ENCODE data around the gene IVNS1ABP. TPM values are rescaled to one million over a fixed set of nuclear protein-coding genes. Genes with fewer than 3 reads are reported as not detected.

The IVNS1ABP gene
- polyA plus RNA-seq, 4 donors = 286 to 443 (median 299) TPM

- no peak for DNase-seq (ENCODE audit: low read depth in 4 of 4, low spot score in 2 of 4)
These were observed 19.1 kb downstream of the IVNS1ABP start for GRCh38 chr1:185297982-185298381.

- DNase-seq (ENCODE audit: low read depth in 4 of 4, low spot score in 2 of 4) = no peak
These were observed 22.0 kb downstream of the IVNS1ABP start for GRCh38 chr1:185295091-185295490.

GRCh38 chr1:185293967-185294542 lies 23.0 kb downstream of the IVNS1ABP start:
- no peak for DNase-seq (ENCODE audit: low read depth in 4 of 4, low spot score in 2 of 4)

- DNase-seq (ENCODE audit: low read depth in 4 of 4, low spot score in 2 of 4) = no peak
These were observed 24.8 kb downstream of the IVNS1ABP start for GRCh38 chr1:185292237-185292636.

GRCh38 chr1:185291652-185292051 lies 25.4 kb downstream of the IVNS1ABP start:
- DNase-seq (ENCODE audit: low read depth in 4 of 4, low spot score in 2 of 4) = no peak

- no peak for DNase-seq (ENCODE audit: low read depth in 4 of 4, low spot score in 2 of 4)
These were observed 25.9 kb downstream of the IVNS1ABP start for GRCh38 chr1:185291159-185291558.

GRCh38 chr1:185289880-185290279 lies 27.2 kb downstream of the IVNS1ABP start:
- no peak for DNase-seq (ENCODE audit: low read depth in 4 of 4, low spot score in 2 of 4)

GRCh38 chr1:185288435-185288834 lies 28.6 kb downstream of the IVNS1ABP start:
- DNase-seq (ENCODE audit: low read depth in 4 of 4, low spot score in 2 of 4) = no peak

GRCh38 chr1:185287451-185287850 lies 29.6 kb downstream of the IVNS1ABP start:
- DNase-seq (ENCODE audit: low read depth in 4 of 4, low spot score in 2 of 4) = no peak

GRCh38 chr1:185284533-185285276 lies 32.3 kb downstream of the IVNS1ABP start:
- no peak for DNase-seq (ENCODE audit: low read depth in 4 of 4, low spot score in 2 of 4)

- no peak for DNase-seq (ENCODE audit: low read depth in 4 of 4, low spot score in 2 of 4)
These were observed 32.9 kb downstream of the IVNS1ABP start for GRCh38 chr1:185284116-185284515.

GRCh38 chr1:185281245-185281644 lies 35.8 kb downstream of the IVNS1ABP start:
- no peak for DNase-seq (ENCODE audit: low read depth in 4 of 4, low spot score in 2 of 4)

GRCh38 chr1:185280589-185280988 lies 36.5 kb downstream of the IVNS1ABP start:
- DNase-seq (ENCODE audit: low read depth in 4 of 4, low spot score in 2 of 4) = no peak

- DNase-seq (ENCODE audit: low read depth in 4 of 4, low spot score in 2 of 4) = no peak
These were observed 37.5 kb downstream of the IVNS1ABP start for GRCh38 chr1:185279571-185279970.

GRCh38 chr1:185271921-185272320 lies 45.1 kb downstream of the IVNS1ABP start:
- no peak for DNase-seq (ENCODE audit: low read depth in 4 of 4, low spot score in 2 of 4)

GRCh38 chr1:185268352-185268751 lies 48.7 kb downstream of the IVNS1ABP start:
- no peak for DNase-seq (ENCODE audit: low read depth in 4 of 4, low spot score in 2 of 4)

- no peak for DNase-seq (ENCODE audit: low read depth in 4 of 4, low spot score in 2 of 4)
These were observed 49.3 kb downstream of the IVNS1ABP start for GRCh38 chr1:185267701-185268100.

GRCh38 chr1:185267301-185267700 lies 49.7 kb downstream of the IVNS1ABP start:
- no peak for DNase-seq (ENCODE audit: low read depth in 4 of 4, low spot score in 2 of 4)

GRCh38 chr1:185265314-185265713 lies 51.7 kb downstream of the IVNS1ABP start:
- no peak for DNase-seq (ENCODE audit: low read depth in 4 of 4, low spot score in 2 of 4)

- DNase-seq (ENCODE audit: low read depth in 4 of 4, low spot score in 2 of 4) = no peak
These were observed 53.3 kb downstream of the IVNS1ABP start for GRCh38 chr1:185263780-185264179.

GRCh38 chr1:185263292-185263691 lies 53.8 kb downstream of the IVNS1ABP start:
- DNase-seq (ENCODE audit: low read depth in 4 of 4, low spot score in 2 of 4) = no peak

GRCh38 chr1:185262151-185262550 lies 54.9 kb downstream of the IVNS1ABP start:
- DNase-seq (ENCODE audit: low read depth in 4 of 4, low spot score in 2 of 4) = no peak
